HG02973 (cell line): ENCODE data around the gene CLCN4.

Experiments
- ATAC-seq: cut with Tn5 transposase; IDR thresholded peaks from one replicate; pipeline ENCODE4 v1.9.1; 2021; ENCODE audit warnings: moderate library complexity; ENCODE audit not compliant: unreplicated experiment

CLCN4 gene

GRCh38 chrX:10156199-10157031, at the start of gene CLCN4:
TSS of gene CLCN4 (plus strand) at chrX:10156975. CDS start at chrX:10185033, 28,058 bp downstream.
- no peak for ATAC-seq

DNA sequence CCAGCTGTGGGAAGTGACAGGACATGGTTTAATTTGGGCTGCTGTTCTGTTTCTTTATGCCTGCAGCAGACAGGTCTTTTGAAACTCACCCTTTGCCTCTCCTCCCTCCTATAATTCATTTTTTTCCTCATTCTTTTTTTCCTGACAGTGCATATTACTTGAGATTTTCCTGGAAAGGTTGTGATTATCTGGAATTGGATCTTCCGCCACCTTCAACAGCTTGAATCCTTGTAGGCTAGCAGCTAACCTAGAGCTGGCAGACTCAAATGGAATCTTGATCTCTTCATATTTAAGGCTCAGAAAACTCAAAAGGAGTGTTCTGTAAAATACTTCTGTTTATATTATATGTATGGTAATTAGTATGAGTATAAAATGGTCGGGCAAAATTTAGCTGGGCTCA, 49.3 kb upstream of the CLCN4 start:
- ATAC-seq: no peak

DNA sequence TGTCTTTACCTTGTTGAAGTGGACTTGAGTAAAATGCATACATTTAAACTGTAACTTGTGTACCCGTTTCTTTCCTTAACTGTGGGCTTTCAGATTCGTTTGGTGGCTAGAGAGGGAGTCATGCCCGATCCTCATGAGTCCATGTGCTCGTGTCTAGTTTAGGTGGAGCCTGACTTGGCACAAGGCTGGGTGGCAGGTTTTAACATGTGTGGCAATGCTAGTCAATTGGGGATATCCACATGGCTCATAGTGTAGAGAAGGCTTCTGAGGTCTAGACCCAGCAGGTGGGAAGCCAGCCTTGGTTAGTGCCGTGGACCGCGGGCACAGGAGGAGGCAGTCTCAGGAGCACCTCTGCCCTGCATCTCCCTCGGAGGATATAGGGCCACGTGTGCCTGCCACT, 48.5 kb upstream of the CLCN4 start:
- no peak for ATAC-seq

- ATAC-seq: no peak
Observed at GRCh38 chrX:10109695-10110094, 47.1 kb upstream of the CLCN4 start.

DNA sequence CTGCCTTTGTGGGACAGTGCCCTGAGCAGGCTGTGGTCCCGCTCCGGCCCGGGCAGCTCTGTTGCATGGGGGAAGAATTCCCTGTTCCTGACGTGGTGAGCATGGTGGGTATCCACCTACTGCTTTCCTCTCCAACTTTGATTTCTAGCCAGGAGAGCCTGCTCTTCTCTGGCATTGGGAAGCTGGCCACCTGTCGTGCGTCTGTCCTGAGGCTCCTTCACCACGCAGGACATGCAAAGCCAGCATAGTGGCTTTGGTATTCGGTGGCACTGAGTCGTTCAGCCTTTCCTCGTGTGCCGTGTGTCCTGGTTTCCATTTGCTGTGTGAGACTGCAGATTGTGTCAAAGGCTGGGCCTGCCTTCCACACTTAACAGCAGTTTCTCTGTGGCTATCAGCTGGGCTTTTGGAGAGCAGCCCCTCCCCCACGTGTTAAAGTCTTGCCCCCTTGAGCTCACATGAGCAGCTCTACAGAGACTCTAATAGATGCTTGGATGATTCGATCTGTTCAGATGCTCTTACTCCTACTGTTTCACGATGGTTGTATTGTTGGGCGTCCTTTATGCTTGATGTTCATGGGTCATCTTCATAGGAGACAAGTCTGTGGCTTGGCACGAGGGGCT, 46.3 kb upstream of the CLCN4 start:
- ATAC-seq: no peak

DNA sequence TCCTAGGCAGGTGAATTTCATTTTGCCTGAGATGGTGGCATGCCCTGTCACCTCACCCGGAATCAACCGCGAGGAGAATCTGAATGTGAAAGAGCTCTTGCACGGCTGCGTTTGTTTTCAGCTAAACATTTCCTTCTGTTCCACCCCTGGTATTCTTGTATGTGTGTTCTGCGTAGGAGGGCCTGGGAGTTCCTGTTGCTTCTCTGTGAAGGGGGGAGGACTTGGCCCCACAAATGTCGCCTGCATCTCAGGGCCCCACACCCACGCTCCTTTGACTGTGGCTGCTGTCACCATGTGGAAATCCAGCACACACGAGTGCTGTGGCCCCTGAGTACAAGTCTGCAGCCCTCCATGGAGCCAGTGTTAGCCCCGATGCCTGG, 45.8 kb upstream of the CLCN4 start:
- peak; percentile 42 for ATAC-seq

GRCh38 chrX:10111364-10112148, 45.2 kb upstream of the CLCN4 start:
- peak; percentile 42 for ATAC-seq

- ATAC-seq: peak; percentile 34
Observed at GRCh38 chrX:10112510-10112909, 44.3 kb upstream of the CLCN4 start.

DNA sequence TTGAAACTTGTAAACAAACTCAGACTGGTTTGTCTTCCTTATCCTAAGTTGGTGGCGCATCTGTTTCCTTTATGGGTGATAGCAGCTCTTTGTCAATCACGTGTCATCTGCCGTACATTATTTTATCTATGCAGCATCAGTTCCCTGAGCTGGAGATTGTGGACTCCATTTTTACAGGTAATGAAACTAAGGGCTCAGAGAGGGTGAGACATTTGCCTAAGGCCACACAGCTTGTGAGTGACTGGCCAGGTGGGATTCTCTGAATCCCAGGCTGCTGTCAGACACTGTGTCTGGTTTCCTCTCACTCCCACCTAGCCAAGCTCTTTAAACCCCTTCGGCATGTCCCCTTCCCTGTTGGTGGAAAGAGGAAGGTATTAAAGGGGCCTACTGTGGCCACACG, 41.7 kb upstream of the CLCN4 start:
- ATAC-seq: no peak

DNA sequence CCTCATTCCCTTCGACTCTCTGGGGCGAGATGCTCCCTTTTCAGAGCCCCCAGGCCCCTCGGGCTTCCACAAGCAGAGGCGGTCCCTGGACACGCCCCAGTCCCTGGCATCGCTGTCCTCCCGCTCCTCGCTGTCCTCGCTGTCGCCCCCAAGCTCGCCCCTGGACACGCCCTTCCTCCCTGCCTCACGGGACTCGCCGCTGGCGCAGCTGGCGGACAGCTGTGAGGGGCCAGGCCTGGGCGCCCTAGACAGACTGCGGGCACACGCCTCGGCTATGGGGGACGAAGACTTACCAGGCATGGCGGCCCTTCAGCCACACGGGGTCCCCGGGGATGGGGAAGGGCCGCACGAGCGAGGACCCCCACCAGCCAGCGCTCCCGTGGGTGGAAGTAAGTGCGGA, 39.5 kb upstream of the CLCN4 start:
- no peak for ATAC-seq

DNA sequence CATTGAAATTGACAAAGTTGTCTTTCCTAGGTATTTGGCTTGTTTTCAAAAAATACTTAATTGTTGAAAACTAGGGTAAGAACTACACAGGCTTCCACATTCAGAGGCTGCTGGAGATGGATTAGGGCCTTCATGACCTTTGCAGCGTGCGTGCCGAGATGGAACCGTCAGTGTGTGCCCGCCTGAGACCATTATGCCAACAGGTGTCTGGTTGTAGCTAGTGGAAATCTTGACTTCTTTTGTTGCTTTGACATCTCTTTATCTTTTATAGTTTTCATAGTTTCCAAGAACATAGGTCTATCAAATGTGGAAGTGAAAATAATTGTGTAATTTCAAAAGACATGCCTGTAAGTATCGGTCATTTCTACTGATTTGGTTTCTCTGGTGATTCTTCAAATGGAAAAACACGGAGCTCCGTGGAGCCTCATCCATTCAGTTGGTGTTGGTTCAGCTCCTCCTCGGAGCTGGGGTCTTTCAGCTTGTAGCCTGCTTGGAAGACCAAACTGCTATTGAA, 38.9 kb upstream of the CLCN4 start:
- no peak for ATAC-seq

DNA sequence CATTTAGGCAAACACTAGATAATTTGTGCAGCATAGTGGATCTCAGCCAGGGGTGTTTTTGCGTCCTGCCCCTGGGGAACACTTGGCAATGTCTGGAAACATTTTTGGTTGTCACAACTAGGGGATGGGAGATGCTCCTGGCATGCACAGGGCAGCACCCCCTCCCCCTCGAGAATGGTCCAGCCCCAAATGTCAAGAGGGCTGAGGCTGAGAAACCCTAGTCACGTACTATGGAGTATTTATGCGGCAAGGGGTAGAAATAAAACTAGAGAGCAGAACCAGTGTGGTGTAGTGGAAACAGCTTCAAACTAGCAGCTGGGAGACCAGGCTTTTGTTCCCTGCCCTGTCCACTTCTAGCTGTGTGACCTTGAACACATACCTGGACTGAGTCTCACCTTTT, 38.2 kb upstream of the CLCN4 start:
- no peak for ATAC-seq

DNA sequence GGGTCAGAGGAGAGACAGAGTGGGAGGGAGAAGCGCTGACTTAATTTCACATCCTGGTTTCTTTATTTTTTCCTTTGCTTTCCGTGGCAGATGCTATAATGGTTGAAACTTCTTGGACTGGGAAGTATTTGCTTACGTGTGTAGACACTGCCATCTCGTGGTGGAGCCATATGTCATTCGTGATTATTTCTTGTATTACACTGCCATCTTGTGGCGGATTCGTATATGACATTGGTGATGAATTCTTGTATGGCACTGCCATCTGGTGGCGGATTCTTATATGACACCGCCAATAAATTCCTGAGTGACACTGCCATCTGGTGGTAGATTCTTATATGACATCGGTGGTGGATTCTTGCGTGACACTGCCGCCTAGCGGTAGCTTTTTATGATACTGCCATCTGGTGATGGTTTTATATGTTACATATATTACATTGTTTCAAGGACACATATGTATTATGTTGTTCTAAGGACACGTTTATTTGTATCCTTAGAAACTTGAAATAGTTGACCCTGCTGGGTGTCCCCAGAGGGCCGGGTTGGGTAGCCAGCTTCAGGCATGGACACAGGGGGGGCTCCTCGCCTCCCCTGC, 37.3 kb upstream of the CLCN4 start:
- ATAC-seq: no peak

- ATAC-seq: no peak
Observed at GRCh38 chrX:10120331-10120730, 36.4 kb upstream of the CLCN4 start.

DNA sequence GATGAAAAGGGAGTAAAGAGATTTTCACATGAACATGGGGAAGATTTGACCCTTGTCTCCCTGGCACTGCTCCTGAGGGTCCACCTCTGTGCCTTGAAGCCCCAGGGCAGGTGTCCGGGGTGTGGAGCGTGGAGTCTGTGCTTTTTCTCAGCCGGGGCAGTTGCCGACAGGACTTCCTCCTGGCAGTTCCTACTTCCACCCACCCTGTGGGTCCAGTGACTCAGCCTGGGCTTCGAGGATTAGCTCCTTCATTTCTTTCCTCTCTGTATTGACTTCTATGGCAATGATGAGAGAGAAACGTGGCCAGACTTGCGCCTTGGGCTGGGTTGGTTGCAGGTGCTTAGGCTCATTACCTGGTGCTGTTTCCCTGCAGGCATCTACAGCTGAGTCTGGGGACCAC, 35.9 kb upstream of the CLCN4 start:
- no peak for ATAC-seq

DNA sequence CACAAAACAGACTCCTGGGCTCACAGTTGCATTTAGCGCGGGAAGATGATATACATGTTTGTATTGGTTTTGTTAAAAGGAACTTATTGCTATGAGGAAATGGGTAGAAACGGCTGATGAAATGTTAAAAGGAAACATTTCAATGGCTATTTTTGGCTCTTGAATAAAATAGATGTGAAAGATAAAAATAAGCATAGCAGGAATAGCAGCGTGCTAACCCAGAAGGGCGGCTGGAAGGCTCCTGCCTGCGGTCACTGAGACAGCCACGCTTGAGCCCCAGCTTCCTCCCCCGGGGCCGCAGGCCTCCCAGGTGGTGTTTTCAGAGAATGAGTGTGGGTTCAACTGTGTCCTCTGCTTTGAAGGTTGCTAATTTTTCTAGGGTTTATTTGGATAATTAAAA, 35.0 kb upstream of the CLCN4 start:
- peak; percentile 68 for ATAC-seq

- no peak for ATAC-seq
Observed at GRCh38 chrX:10124506-10125247, 32.1 kb upstream of the CLCN4 start.

GRCh38 chrX:10125248-10125615, 31.5 kb upstream of the CLCN4 start:
- no peak for ATAC-seq

DNA sequence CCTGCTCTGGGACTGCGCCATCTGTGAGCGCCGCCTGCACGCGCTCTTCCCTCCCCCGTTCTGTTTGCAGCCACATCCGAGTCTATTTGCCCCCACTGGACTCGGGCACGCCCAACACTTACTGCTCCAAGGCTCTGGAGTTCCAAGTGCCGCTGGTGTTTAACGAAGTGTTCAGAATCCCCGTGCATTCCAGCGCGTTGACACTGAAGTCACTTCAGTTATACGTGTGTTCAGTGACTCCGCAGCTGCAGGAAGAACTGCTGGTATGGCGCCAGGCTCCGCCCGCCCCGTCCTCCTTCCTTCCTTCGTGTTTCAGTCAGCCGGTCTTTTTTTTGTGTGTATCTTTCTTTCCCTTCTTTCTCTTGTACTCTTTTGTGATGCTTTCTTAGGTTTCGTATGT, 30.7 kb upstream of the CLCN4 start:
- ATAC-seq: no peak

GRCh38 chrX:10126834-10127233, 29.9 kb upstream of the CLCN4 start:
- no peak for ATAC-seq

GRCh38 chrX:10128386-10128785, 28.4 kb upstream of the CLCN4 start:
- ATAC-seq: no peak
